D721Med (cell line): ENCODE results near the gene SMC1B.

Source experiments
- DNase-seq: peaks from one replicate; pipeline ENCODE4 v3.0.0; 2011; ENCODE audit warnings: low spot score; ENCODE audit not compliant: insufficient read length
- FAIRE-seq: peaks from 2 replicates; lab custom pipeline; 2011; peaks lifted over from hg19 to GRCh38; lab: Jason Lieb, UNC
- CTCF ChIP-seq: IDR thresholded peaks from 2 replicates; pipeline ENCODE4 v1.5.1; 2012; ENCODE audit warnings: mild to moderate bottlenecking, control low read depth; ENCODE audit not compliant: insufficient read depth; ENCODE audit errors: missing control alignments

The SMC1B gene

DNA sequence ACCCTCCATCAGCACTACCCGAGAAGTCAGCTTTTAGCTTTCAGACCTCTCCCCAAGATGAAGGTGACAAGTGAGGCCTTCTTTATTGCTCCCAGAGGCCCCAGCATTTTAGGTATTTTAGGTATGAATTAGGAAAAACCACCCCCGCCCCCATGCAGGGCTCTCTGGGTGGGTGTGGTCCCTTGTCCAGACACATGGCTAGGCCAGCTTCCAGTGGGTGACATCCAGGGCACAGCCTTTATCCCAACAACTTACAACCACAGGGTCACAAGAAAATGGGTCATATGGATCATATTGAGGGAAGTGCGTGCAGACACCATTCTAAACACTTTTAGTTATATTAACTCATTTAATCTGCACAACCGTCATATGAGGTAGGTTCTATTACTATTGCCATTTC lies 42.2 kb upstream of the SMC1B start:
- no peak for DNase-seq
- FAIRE-seq, result no peak

GRCh38 chr22:45455212-45455611 lies 41.8 kb upstream of the SMC1B start:
- DNase-seq (no peak), FAIRE-seq (no peak)
- no peak for TF ChIP-seq CTCF

More for the DNA sequence above, 42.2 kb upstream of the SMC1B start:
- TF ChIP-seq CTCF, result no peak

DNA sequence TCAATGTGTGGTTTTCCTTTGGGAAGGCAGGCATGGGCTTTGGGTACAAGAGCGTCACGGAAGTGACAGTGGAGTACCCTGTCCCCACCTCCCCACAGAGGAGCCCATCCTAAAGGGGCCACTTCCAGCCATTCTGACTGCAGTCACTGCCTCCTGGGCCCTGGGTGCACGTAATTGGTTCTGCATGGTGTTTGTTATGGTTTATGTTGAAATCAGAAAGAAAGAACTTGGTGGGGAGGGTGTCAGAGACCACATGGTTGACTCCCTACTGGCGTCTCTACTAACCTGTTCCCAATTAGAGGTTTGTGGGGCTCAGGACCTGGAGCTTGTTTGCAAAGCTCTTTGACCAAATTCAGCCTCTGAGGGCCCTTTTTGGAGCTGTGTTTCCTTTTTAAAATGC lies 40.9 kb upstream of the SMC1B start:
- no peak for DNase-seq
- FAIRE-seq, result no peak
- TF ChIP-seq CTCF, result no peak

- FAIRE-seq (no peak), DNase-seq (no peak)
- TF ChIP-seq CTCF, result no peak
Observed at GRCh38 chr22:45453764-45454163, 40.4 kb upstream of the SMC1B start.

DNA sequence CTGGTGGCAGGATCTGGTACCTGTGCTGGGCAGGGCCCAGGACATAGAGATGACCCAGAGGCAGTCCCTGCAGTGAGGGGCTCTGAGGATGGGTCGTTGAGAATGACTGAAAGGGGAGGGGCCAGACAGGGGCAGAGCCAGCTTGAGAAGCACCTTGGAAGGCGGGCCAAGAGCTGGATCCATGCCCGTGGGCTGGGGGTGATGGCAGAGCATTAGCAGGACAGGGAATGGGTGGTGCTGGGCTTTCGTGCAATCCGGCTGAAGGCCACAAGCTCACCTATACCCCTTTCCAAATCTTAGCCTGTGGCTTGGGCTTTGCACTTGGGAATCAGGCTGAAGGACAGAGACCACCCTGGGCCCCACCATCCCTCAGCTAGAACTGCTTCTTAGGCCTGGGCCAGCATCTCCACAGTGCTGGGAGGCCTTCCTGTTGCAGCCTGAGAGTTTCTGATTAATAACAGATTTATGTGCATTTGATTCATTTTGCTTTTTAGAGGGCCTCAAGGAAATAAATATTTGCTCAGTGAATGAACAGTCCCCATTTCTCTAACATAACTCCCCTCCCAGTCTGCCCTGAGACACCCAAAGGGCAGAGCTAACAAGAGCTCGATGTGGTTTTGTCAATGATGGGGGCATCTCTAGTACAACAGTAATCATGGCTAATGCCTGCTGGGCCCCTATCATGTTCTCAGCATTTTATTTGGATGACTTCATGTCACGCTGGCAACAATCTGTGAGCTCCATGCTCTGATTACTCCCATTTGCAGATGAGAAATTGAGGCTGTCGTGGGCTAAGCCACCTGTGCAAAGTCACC lies 39.4 kb upstream of the SMC1B start:
- TF ChIP-seq CTCF, result no peak
- DNase-seq (no peak), FAIRE-seq (no peak)

DNA sequence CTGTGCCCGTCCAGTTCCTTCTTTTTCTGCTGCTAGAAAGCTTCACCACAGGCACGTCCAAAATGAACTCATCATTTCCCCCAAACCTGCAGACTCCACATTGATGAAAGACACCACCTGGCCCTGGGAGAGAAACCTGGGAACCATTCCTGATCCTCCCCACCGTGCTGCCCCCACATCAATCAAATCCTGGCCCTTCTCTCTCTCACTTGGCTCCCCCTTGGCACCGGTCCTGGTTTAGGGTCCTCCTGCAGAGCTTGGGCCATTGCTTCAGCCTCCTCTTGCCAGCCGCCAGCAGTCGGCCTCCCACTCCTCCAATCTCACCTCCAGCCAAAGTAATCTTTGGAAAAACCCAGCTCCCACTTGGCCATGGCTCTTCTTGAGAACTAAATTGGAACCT lies 38.6 kb upstream of the SMC1B start:
- TF ChIP-seq CTCF, result no peak
- no peak for DNase-seq
- no peak for FAIRE-seq

- FAIRE-seq, result no peak
- no peak for DNase-seq
- TF ChIP-seq CTCF, result no peak
Observed at GRCh38 chr22:45450921-45451651, 37.7 kb upstream of the SMC1B start.
